Astrocyte (in vitro differentiated cells and primary cell): ENCODE data around the gene PCSK2.

Source experiments
- CTCF ChIP-seq: IDR thresholded peaks from 2 replicates; pipeline ENCODE4 v1.5.1; 2011; ENCODE audit warnings: low read depth, mild to moderate bottlenecking, inconsistent platforms, low read length, moderate library complexity; ENCODE audit not compliant: insufficient read depth
- EZH2 ChIP-seq: IDR thresholded peaks from 2 replicates; pipeline ENCODE4 v1.6.1; 2012; ENCODE audit warnings: mild to moderate bottlenecking, low read length, inconsistent platforms; ENCODE audit not compliant: insufficient read depth

- no peak for TF ChIP-seq CTCF
- no peak for TF ChIP-seq EZH2
These were observed 262.2 kb downstream of the PCSK2 start for GRCh38 chr20:17488916-17489600.
